Fibroblast of skin of right biceps (primary cell): Measurements from ENCODE around the gene GPM6B.
A peak's percentile ranks its signal among the peaks of the same experiment; 100 is the strongest.
"Not testable (repeated sequence)": the region's sequence is repeated elsewhere in the genome, so short reads cannot be mapped to it uniquely, and the experiment has no call there.

Source experiments
- DNase-seq: peaks from one replicate; pipeline ENCODE4 v3.0.0-alpha.2; 2013

Gene GPM6B

GRCh38 chrX:13763489-13763888, 53.4 kb downstream of the GPM6B start:
- DNase-seq: no peak

DNA sequence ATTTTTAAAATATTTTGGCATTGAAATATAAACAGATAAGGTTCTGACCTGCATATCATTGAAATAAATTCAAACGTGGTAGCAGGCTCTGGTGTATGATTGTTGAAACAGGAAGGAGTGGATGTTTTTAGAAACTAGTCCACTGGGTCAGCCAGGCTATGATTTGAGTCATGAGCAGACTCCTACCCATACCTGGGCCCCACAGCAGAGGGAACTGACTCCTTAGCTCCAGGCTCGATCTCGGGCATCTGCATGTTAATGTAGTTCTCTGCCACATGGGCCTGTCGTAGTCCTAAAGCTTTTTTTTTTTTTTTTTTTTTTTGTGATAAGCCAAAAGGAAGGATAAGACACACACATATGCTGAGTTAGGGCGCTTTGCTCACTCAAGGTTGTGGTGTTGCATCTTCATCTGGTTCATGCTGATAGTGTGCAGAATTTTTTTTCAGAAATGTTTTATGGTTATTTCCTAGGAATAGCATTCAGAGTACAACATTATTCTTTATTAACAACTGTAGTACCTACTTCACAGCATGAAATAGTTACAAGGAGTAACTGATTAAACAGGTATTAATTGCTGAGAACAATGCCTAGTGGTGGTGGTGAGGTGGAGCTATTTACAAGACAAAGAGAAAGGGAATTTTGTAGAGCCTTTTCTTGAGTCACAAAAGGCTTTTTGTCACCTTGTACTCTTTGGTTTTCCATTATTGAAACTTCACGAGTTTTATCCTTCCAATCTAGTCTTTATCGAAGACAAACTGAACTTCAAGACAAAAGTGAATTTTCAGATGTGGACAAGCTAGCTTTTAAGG, 55.1 kb downstream of the GPM6B start:
- DNase-seq: peak; percentile 7

DNA sequence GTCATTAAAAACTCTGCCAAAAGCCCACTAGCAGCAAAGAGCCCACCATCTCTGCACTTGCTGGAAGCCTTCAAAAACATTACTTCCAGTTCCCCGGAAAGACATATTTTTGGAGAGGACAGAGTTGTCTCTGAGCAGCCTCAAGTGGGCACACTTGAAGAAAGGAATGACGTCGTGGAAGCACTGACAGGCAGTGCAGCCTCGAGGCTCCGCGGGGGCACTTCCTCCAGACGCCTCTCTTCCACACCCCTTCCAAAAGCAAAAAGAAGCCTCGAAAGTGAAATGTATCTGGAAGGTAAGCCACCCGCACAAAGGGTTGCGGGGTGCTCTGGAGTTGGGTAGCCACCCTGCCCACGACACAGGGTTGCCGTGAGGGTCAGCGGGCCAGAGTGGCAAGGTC, 56.5 kb downstream of the GPM6B start:
- no peak for DNase-seq

- no peak for DNase-seq
Measured at GRCh38 chrX:13759152-13759718, 57.7 kb downstream of the GPM6B start.

GRCh38 chrX:13756381-13756780, 60.5 kb downstream of the GPM6B start:
- no peak for DNase-seq

- no peak for DNase-seq
Measured at GRCh38 chrX:13755254-13755653, 61.6 kb downstream of the GPM6B start.

GRCh38 chrX:13754765-13755164, 62.1 kb downstream of the GPM6B start:
- DNase-seq: no peak

DNA sequence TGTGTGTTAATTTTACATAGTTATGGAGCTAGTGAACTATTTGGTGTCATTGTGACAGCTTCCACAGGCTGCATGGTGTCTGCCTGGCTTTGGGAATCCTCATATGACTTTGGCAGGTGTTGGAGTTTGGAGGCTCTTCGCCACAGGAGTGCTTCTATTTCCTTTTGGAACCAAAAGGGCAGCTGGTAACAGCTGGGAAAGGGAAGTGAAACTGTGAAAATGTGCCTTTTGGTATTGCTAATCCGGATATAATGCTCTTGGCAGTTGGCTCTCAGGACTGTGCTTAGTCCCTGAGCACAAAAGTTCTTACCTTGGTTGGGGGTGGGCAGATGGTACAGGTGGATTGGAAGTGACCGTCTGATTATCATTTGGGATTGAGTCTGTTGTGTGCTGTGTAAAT, 64.2 kb downstream of the GPM6B start:
- no peak for DNase-seq

- no peak for DNase-seq
Measured at GRCh38 chrX:13752141-13752540, 64.8 kb downstream of the GPM6B start.

DNA sequence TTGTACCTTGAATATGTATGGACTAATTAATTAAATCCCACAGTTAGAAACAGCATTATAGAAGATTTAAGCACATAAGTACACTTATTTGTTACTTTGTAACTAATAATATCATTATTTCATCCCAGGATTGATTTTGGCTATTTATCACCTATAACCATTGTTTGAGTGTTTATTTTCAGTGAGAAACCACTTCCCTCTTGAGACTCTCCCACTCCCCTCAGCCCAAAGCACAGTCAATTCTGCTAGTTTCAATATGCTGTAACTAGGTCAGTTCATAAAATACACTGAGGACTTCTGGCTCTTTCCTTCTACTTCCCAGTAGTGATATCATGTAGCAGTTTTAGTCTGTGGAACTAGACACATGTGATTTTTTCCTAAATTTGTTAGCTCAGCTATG, 66.1 kb downstream of the GPM6B start:
- no peak for DNase-seq

DNA sequence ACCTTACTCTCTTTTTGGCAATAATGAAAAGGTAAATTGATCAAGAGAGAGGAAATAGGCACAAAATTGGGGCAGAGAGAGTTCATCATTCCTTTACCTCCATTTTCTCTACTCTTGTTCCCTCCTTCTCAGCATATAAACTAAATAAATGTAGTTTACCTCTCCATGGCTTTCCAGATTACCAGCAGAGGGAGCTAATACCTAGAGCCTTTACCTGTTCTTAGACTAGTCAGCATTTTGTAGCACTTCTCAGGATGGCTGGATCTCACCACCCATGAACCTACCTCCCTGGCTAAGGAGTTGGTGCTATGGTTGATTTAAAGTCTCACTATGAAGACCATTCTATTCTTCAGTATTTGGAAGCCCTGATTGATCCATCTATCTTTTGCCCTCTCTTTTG, 66.7 kb downstream of the GPM6B start:
- DNase-seq: no peak

- peak; percentile 38 for DNase-seq
Measured at GRCh38 chrX:13748486-13748885, 68.4 kb downstream of the GPM6B start.

DNA sequence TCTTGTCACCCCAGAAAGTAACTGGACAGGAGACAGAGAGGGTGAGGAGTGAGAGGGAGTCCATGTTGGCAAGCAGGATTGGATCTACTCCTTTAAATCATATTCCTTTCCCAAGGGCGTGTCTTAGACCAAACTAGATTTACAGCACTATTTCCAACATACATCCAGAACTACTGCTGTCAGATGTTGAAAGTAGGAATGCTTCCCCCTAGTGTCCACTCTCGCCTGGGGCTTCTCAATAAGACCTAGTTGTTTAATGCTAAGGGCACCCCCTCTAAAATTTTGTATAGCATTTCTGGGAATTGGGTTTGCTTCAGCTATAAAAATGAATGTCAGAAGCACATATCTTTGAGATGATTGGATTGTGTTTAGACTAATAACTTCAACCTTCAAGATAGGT, 69.1 kb downstream of the GPM6B start:
- peak; percentile 58 for DNase-seq

DNA sequence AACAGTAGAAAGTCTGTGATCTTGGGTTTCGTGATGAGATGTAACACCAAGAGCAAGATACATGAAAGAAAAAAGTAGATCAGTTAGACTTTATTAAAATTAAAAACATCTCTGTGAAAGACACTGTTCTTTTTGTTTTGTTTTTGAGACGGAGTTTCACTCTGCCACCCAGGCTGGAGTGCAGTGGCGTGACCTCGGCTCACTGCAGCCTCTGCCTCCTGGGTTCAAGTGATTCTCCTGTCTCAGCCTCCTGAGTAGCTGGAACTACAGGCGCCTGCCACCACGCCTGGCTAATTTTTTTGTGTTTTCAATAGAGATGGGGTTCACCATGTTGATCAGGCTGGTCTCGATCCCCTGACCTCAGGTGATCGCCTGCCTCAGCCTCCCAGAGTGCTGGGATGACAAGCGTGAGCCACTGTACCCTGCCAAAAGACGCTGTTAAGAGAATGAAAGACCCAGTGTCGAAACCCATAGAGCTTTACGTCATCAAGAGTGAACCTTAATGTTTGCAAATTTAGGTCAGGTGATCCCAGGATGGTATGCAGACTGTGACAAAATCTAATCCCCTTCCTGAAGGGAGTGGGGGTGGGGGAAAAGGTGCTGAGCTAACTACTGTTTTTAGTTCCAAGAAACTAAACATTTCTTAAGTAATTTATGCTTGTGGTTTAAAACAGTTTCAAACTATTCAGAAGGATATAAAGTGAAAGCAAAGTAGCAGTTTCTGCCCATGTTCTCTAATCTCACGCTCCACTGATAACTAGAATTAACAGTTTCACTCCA, 74.3 kb downstream of the GPM6B start:
- no peak for DNase-seq

- no peak for DNase-seq
Measured at GRCh38 chrX:13741695-13742094, 75.2 kb downstream of the GPM6B start.

DNA sequence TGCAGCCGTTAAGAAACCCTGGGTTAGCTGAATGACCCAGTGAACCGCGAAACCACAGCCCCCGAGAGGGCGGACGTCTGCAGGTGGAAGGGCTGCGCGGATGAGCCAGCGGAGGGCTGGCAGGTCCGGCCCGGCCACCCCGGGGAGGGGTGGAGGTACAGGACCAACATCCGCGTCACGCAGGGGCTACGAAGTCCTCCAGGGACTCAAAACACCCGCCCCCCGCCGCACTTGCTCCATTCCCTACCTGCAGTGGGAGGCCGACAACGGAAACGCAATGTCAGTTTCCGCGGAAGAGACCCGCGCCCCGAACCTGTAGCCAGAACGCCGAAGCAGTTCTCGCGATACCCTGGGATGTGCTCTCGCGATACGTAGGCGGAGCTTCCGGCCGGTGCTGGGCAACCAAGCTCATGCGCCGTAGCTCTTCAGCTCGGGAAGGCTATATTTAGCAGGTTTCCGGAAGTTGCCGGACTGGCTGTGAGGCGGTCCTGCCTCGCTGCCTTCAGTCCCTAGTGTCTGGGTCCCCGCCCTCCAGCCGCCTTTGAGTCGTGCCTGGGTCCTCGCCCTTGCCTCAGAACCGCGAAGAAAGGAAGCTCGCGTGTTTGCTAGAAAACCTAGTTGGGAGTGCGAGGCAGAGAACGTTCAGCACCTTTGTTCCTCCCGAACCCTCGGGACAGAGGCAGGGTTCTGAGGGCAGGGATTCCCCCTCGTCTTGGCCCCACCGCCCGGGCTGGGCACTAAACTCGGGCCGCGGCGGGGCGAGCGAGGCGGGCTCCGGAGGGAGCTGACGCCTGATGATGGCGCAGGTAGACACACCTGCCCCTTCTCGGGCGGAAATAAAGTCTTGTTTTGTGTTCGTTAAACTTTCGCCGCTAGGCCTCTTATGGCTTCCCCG, 82.4 kb downstream of the GPM6B start, which contains the start of the genes OFD1 and TRAPPC2:
OFD1 (plus strand) TSS at position 471 of the 895 bp plus-strand sequence; CDS start at position 795, 324 bp downstream.
TRAPPC2 (minus strand) TSS at position 343 of the 895 bp plus-strand sequence. CDS start 14,657 bp downstream, outside the sequence.
- peak; percentile 93 for DNase-seq

- no peak for DNase-seq
Measured at GRCh38 chrX:13733506-13733905, 83.4 kb downstream of the GPM6B start.

- peak; percentile 44 for DNase-seq
Measured at GRCh38 chrX:13732246-13733067, 84.4 kb downstream of the GPM6B start.

- not testable (repeated sequence) for DNase-seq
Measured at GRCh38 chrX:13730523-13730922, 86.4 kb downstream of the GPM6B start.

DNA sequence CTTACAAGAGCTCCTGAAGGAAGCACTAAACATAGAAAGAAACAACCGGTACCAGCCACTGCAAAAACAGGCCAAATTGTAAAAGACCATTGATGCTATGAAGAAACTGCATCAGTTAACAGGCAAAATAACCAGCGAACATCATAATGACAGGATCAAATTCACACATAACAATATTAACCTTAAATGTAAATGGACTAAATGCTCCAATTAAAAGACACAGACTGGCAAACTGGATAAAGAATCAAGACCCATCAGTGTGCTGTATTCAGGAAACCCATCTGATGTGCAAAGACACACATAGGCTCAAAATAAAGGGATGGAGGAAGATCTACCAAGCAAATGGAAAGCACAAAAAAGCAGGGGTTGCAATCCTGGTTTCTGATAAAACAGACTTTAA, 90.3 kb downstream of the GPM6B start:
- not testable (repeated sequence) for DNase-seq

GRCh38 chrX:13724878-13725277, 92.0 kb downstream of the GPM6B start:
- not testable (repeated sequence) for DNase-seq
